Activated CD8-positive, alpha-beta T cell treated with anti-CD3 and anti-CD28 coated beads, Interleukin-2, amount 10 ng/mL, durations not matched to agents 7 days and 5 days (primary cell): ENCODE measurements around the gene CSTPP1. TPM values are rescaled to one million over a fixed set of nuclear protein-coding genes. Genes with fewer than 3 reads are reported as not detected.
"Not testable (repeated sequence)": the region's sequence is repeated elsewhere in the genome, so short reads cannot be mapped to it uniquely, and the experiment has no call there.

ENCODE experiments used
- ATAC-seq: fragments of 150-1000 bp; cut with Tn5 transposase; one replicate; pipeline ENCODE4 v1.10.0; 2021; ENCODE audit warnings: moderate library complexity
- CTCF ChIA-PET: fragments of 350-600 bp; sonication (Branson Sonifier 250); formaldehyde crosslinking; loops from one replicate; lab custom pipeline; 2021; ENCODE audit warnings: antibody characterized with exemption; lab: Charles Lee
- POLR2A ChIA-PET: fragments of 350-600 bp; sonication (Branson Sonifier 250); formaldehyde crosslinking; loops from one replicate; lab custom pipeline; 2021; ENCODE audit warnings: antibody characterized with exemption; lab: Charles Lee
- DNase-seq: peaks from one replicate; pipeline ENCODE4 v3.0.0-alpha.2; 2020
- H3K27ac Mint-ChIP-seq: one replicate; pipeline ENCODE4 v1.8.0; 2021; ENCODE audit warnings: mild to moderate bottlenecking, mixed read lengths
- H3K27me3 Mint-ChIP-seq: one replicate; pipeline ENCODE4 v1.8.0; 2021; ENCODE audit warnings: low read depth, mixed read lengths
- H3K36me3 Mint-ChIP-seq: one replicate; pipeline ENCODE4 v1.8.0; 2021; ENCODE audit warnings: low read depth, mixed read lengths
- H3K4me1 Mint-ChIP-seq: one replicate; pipeline ENCODE4 v1.8.0; 2021; ENCODE audit warnings: low read depth, mixed read lengths
- H3K4me3 Mint-ChIP-seq: one replicate; pipeline ENCODE4 v1.8.0; 2021; ENCODE audit warnings: mild to moderate bottlenecking, mixed read lengths
- H3K9me3 Mint-ChIP-seq: one replicate; pipeline ENCODE4 v1.8.0; 2022; ENCODE audit warnings: mixed read lengths; ENCODE audit not compliant: insufficient read depth
- total RNA-seq, 2 experiments: library from RNA; stranded (reverse); gene quantifications; one replicate each; pipeline ENCODE4 v1.2.3, GENCODE V29; 2021

The CSTPP1 gene
- total RNA-seq, 2 experiments from 2014 or later: 15.6 to 15.8 TPM

DNA sequence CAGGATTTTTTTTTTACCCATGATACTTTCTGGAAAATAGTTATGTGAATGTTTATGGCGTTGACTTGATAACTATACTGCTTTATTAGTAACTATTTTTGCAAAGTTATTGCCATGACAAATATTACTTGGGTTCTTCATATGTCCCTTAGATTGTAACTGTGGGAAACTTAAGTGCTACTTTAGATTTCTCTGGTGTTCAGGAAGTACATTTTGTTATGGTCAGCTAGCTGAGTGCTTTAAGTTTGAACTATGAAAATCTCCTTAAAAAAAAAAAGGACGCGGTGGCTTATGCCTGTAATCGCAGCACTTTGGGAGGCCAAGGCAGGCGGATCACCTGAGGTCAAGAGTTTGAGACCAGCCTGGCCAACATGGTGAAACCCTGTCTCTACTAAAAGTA lies 42.8 kb downstream of the CSTPP1 start:
- no peaks in the 10 kb centered on the region for H3K36me3 Mint-ChIP-seq
- H3K4me1 Mint-ChIP-seq: peaks cover 10% of the 10 kb centered on the region
- ATAC-seq (no peak), DNase-seq (no peak)
- H3K27me3 Mint-ChIP-seq: peaks cover 2% of the 10 kb centered on the region
- H3K4me3 Mint-ChIP-seq: no peak overlapping the region
- no peak overlapping the region for H3K27ac Mint-ChIP-seq
- H3K9me3 Mint-ChIP-seq: no peaks in the 10 kb centered on the region
- POLR2A ChIA-PET: no interaction called here
- CTCF ChIA-PET: no interaction called here

DNA sequence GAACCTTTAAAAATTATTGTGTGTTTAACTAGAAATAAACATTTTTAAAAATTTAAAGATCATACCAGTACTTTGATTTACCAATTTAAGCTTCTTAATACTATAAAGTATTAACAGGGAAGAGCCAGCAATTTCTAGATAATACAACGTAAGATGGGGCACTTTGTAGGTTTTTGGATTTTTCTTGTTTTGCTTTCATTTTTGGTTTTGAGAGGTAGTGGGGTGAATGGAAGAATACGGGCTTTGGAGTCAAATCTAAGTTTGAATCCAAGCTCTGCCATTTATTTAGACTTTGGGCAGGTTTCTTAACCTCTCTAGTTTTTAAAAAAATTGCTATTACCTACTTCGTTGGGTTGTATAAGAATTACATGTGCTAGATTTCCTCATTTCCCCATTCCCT lies 44.9 kb downstream of the CSTPP1 start:
- H3K27ac Mint-ChIP-seq: no peak overlapping the region
- ATAC-seq (no peak), DNase-seq (no peak)
- H3K27me3 Mint-ChIP-seq: peaks cover 2% of the 10 kb centered on the region
- H3K4me1 Mint-ChIP-seq: peaks cover 10% of the 10 kb centered on the region
- no peaks in the 10 kb centered on the region for H3K36me3 Mint-ChIP-seq
- no peaks in the 10 kb centered on the region for H3K9me3 Mint-ChIP-seq
- POLR2A ChIA-PET: interaction anchor here (0.6 kb wide), 1 partner anchor 22 kb away, joined by 3 read pairs; no protein-coding TSS in a partner anchor
- peak overlapping the region; percentile 32 for H3K4me3 Mint-ChIP-seq
- CTCF ChIA-PET: no interaction called here

DNA sequence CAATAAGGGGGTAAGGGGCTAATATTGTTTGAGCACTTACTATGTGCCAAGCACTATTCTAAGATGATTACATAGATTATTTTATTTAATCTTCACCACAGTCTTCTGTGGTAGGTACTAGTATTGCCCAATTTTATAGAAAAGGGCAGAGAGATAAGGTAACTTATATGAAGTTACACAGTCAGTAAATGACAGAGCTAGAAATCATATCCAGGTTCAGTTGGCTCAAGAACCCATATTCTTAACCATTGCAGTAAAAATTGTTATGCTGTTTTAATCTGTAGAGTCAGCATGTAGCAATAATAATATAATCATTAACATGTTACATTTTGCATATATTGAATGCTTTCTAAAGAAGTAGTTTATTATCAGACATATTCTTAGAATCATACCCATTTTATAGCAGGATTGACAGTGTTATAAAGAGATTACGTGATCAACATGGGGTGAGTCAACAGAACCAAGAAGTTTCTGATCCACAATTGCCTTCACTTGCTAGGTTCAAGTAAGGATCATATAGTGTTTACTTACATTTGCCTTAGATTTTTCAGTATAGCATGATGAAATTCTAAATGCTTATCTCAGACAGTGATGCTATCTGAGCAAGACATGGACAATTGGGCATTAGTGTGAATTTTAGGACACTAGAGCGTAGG lies 46.4 kb downstream of the CSTPP1 start:
- ChIA-PET CTCF (no interaction called here), POLR2A (interaction anchor here (0.6 kb wide), 1 partner anchor 45 kb away, joined by 3 read pairs; no protein-coding TSS in a partner anchor)
- no peaks in the 10 kb centered on the region for H3K9me3 Mint-ChIP-seq
- ATAC-seq (no peak), DNase-seq (no peak)
- H3K27ac Mint-ChIP-seq: no peak overlapping the region
- peaks cover 10% of the 10 kb centered on the region for H3K4me1 Mint-ChIP-seq
- H3K36me3 Mint-ChIP-seq: no peaks in the 10 kb centered on the region
- H3K4me3 Mint-ChIP-seq: no peak overlapping the region
- peaks cover 2% of the 10 kb centered on the region for H3K27me3 Mint-ChIP-seq

DNA sequence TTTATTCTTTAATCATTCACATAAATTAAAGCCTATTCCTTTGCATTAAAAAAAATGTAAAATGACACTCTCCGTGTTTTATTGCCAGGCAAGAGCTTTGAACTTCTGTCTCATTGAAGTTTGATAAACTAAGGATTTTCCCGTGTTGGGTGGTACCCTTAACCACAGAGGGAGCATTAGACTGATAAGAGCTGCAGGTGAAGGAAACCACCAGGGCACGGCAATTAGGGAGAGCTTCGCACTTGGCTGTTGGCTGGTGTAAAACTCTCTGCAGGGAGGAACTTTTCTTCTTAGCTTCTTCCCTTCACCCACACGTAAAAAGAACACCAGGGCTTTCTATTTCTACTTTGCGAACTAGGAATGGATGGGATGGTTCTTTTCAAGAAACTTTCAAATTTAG lies 47.0 kb downstream of the CSTPP1 start:
- H3K27ac Mint-ChIP-seq: no peak overlapping the region
- POLR2A ChIA-PET: interaction anchor here (0.6 kb wide), 1 partner anchor 45 kb away, joined by 3 read pairs; no protein-coding TSS in a partner anchor
- H3K27me3 Mint-ChIP-seq: peaks cover 2% of the 10 kb centered on the region
- no peak for DNase-seq
- CTCF ChIA-PET: no interaction called here
- peaks cover 10% of the 10 kb centered on the region for H3K4me1 Mint-ChIP-seq
- no peak for ATAC-seq
- H3K9me3 Mint-ChIP-seq: no peaks in the 10 kb centered on the region
- H3K36me3 Mint-ChIP-seq: no peaks in the 10 kb centered on the region
- H3K4me3 Mint-ChIP-seq: no peak overlapping the region

DNA sequence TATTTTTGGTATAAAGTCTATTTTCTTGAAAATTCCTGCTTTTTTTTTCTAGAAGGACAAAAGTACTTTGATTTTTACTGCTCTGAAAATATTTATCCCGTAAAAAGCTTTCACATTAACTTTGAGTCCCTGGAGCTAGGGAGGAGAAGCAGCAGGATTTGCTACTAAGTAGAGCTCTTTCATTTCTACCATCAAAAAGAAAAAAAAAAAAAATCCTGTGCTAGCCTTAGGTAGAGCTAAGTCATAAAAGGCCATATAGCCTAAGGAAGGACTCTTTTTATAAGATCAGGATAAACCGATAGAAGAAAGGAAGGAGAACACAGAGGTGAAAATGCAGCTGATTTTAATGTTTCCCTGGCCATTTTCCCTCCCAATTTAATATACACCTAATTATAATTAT lies 48.0 kb downstream of the CSTPP1 start:
- Mint-ChIP-seq H3K4me3 (no peak overlapping the region), H3K36me3 (no peaks in the 10 kb centered on the region), H3K4me1 (peaks cover 10% of the 10 kb centered on the region), H3K27me3 (peaks cover 2% of the 10 kb centered on the region), H3K9me3 (no peaks in the 10 kb centered on the region), H3K27ac (no peak overlapping the region)
- CTCF ChIA-PET: interaction anchor here (1.7 kb wide), 1 partner anchor 21 kb away, joined by 6 read pairs; no protein-coding TSS in a partner anchor
- ATAC-seq: no peak
- DNase-seq: no peak
- POLR2A ChIA-PET: no interaction called here

DNA sequence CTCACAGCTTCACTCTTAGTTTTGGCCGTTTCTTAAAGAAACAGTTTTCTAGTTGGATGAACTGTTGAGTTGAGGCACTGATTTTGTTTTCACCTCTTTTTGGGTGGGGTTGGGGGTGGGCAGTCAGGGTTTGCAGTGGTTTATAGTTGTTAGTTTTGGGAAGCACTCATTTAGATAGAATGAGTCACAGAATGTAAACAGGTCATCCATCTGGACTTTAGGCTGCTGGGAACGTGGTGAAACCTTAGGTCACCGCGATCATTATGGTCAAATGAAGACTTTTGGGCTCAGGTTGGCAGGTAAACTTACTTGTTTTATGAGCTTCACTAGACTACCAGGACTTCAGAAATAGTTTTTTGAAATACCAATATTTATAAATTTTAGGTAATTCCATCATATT lies 48.4 kb downstream of the CSTPP1 start:
- peaks cover 2% of the 10 kb centered on the region for H3K27me3 Mint-ChIP-seq
- peaks cover 10% of the 10 kb centered on the region for H3K4me1 Mint-ChIP-seq
- no peak overlapping the region for H3K27ac Mint-ChIP-seq
- ATAC-seq (no peak), DNase-seq (no peak)
- H3K36me3 Mint-ChIP-seq: peaks cover 4% of the 10 kb centered on the region
- ChIA-PET POLR2A (no interaction called here), CTCF (interaction anchor here (1.7 kb wide), 1 partner anchor 21 kb away, joined by 6 read pairs; no protein-coding TSS in a partner anchor)
- H3K9me3 Mint-ChIP-seq: no peaks in the 10 kb centered on the region
- no peak overlapping the region for H3K4me3 Mint-ChIP-seq

DNA sequence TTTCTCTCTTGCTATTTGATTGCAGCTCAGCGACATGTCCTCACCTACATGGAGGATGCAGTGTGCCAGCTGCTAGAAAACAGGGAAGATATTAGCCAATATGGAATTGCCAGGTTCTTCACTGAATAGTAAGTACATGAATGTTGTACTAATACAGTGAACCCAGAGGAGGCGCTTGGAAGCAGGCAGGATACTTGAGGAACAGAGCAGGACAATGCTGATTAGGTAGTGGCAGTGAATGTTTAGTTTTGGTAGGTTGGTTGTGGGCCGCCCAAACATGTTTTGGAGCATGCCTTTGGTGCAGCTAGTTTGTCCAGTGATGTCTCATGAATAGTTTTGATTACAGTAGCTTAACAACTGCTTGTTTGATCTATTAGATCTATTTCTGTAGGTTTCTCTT lies 50.6 kb downstream of the CSTPP1 start:
- ATAC-seq (no peak), DNase-seq (no peak)
- H3K36me3 Mint-ChIP-seq: peaks cover 7% of the 10 kb centered on the region
- H3K9me3 Mint-ChIP-seq: no peaks in the 10 kb centered on the region
- no peak overlapping the region for H3K4me3 Mint-ChIP-seq
- H3K27me3 Mint-ChIP-seq: peaks cover 2% of the 10 kb centered on the region
- ChIA-PET CTCF (no interaction called here), POLR2A (no interaction called here)
- H3K4me1 Mint-ChIP-seq: peaks cover 2% of the 10 kb centered on the region
- no peak overlapping the region for H3K27ac Mint-ChIP-seq

DNA sequence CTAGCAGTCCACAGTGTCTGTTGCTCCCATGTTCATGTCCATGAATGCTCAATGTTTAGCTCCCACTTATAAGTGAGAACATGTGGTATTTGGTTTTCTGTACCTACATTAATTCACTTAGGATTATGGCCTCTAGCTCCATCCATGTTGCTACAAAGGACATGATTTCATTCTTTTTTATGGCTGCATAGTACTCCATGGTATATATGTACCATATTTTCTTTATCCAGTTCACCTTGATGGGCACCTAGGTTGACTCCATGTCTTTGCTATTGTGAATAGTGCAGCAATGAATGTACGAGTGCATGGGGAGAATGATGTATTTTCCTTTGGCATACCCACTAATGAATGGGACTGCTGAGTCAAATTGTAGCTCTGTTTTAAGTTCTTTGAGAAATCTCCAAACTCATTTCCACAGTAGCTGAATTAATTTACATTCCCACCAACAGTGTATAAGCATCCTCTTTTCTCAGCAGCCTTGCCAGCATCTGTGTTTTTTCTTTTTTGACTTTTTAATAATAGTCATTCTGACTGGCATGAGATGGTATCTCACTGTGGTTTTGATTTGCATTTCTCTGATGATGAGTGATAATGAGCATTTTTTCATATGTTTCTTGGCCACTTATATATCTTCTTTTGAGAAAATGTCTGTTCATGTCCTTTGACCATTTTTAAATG lies 53.4 kb downstream of the CSTPP1 start:
- CTCF ChIA-PET: interaction anchor here (1.4 kb wide), 1 partner anchor 9 kb away, joined by 4 read pairs; no protein-coding TSS in a partner anchor
- H3K27me3 Mint-ChIP-seq, H3K9me3 Mint-ChIP-seq, POLR2A ChIA-PET, H3K4me1 Mint-ChIP-seq, H3K27ac Mint-ChIP-seq, ATAC-seq, H3K4me3 Mint-ChIP-seq, DNase-seq: not testable (repeated sequence)
- peaks cover 17% of the 10 kb centered on the region for H3K36me3 Mint-ChIP-seq

DNA sequence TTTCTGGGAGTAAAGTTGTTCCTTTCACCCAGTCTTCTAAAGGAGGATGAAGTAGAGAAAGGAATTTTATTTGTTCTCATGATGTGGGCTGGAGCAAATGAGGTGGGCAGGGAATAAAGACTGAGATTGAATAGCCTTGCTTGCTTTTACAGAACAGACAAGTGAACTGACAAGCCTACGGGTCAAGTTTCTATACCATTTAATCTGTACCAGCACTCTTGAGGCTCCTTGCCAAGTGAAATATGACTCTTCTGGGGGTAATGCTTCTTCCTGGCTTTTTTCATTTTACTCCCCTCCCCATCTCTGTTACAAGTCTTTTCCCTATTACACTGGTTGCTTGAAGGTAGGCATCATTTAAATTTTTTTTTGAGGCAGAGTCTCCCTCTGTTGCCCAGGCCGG lies 54.8 kb downstream of the CSTPP1 start:
- Mint-ChIP-seq H3K4me3 (no peak overlapping the region), H3K27ac (no peak overlapping the region), H3K4me1 (no peaks in the 10 kb centered on the region), H3K9me3 (no peaks in the 10 kb centered on the region), H3K27me3 (no peaks in the 10 kb centered on the region), H3K36me3 (peaks cover 17% of the 10 kb centered on the region)
- ChIA-PET POLR2A (interaction anchor here (0.6 kb wide), 1 partner anchor 1911 kb away, joined by 4 read pairs; no protein-coding TSS in a partner anchor), CTCF (no interaction called here)
- DNase-seq (no peak), ATAC-seq (no peak)

DNA sequence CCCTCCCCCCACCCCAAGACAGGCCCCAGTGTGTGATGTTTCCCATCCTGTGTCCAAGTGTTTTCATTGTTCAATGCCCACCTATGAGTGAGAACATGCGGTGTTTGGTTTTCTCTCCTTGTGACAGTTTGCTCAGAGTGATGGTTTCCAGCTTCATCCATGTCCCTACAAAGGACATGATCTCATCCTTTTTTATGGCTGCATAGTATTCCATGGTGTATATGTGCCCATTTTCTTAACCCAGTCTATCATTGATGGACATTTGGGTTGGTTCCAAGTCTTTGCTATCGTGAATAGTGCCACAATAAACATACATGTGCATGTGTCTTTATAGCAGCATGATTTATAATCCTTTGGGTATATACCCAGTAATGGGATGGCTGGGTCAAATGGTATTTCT lies 55.8 kb downstream of the CSTPP1 start:
- POLR2A ChIA-PET: not testable (repeated sequence)

DNA sequence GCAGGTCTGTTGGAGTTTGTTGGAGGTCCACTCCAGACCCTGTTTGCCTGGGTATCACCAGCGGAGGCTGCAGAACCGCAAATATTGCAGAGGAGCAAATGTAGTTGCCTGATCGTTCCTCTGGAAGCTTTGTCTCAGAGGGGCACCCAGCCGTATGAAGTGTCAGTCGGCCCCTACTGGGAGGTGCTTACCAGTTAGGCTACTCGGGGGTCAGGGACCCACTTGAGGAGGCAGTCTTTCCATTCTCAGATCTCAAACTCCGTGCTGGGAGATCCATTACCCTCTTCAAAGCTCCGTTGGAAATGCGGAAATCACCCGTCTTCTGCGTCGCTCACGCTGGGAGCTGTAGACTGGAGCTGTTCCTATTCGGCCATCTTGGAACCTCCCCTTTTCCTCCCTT lies 61.2 kb downstream of the CSTPP1 start:
- CTCF ChIA-PET: interaction anchor here (0.6 to 1.5 kb wide), 2 partner anchors 8 to 689 kb away, joined by 3 to 4 read pairs; no protein-coding TSS in a partner anchor
- POLR2A ChIA-PET, ATAC-seq, H3K9me3 Mint-ChIP-seq, H3K27me3 Mint-ChIP-seq, H3K4me3 Mint-ChIP-seq, DNase-seq, H3K36me3 Mint-ChIP-seq, H3K4me1 Mint-ChIP-seq, H3K27ac Mint-ChIP-seq: not testable (repeated sequence)

More for the DNA sequence above, 55.8 kb downstream of the CSTPP1 start:
- peaks cover 19% of the 10 kb centered on the region for H3K36me3 Mint-ChIP-seq
- H3K4me1 Mint-ChIP-seq, H3K27me3 Mint-ChIP-seq, CTCF ChIA-PET, H3K27ac Mint-ChIP-seq, H3K9me3 Mint-ChIP-seq, H3K4me3 Mint-ChIP-seq, ATAC-seq, DNase-seq: not testable (repeated sequence)

DNA sequence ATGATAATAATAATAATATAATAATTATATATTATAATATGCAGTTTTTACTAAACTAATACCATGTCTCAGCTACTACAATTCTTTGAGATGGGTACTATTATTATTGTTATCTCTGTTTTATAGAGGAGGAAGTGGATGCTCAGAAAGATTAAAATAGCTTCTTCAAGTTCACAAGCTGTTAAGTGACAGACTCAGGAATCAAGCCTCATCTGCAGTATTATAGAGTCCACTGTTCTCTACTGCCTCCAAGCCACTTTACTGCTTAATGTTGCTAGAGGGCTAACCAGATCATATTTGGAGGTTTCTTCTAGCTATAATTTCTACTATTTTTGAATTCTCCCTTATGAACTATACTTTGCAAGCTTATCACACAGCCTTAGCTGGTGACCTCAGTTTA lies 62.7 kb downstream of the CSTPP1 start:
- POLR2A ChIA-PET: no interaction called here

More for the DNA sequence above, 62.7 kb downstream of the CSTPP1 start:
- DNase-seq: no peak
- Mint-ChIP-seq H3K4me1 (peaks cover 8% of the 10 kb centered on the region), H3K9me3 (no peaks in the 10 kb centered on the region), H3K27ac (no peak overlapping the region), H3K27me3 (no peaks in the 10 kb centered on the region), H3K36me3 (peaks cover 2% of the 10 kb centered on the region), H3K4me3 (no peak overlapping the region)
- ATAC-seq: no peak
- CTCF ChIA-PET: interaction anchor here (1.0 to 1.5 kb wide), 3 partner anchors 10 to 154 kb away, joined by 4 read pairs; no protein-coding TSS in a partner anchor
